NK-92 (cell line): ENCODE measurements around the gene CFAP119.

Experiments used
- DNase-seq: peaks from one replicate; lab custom pipeline; 2025; ENCODE audit not compliant: unreplicated experiment; lab: John Stamatoyannopoulos, UW

CFAP119 gene

DNA sequence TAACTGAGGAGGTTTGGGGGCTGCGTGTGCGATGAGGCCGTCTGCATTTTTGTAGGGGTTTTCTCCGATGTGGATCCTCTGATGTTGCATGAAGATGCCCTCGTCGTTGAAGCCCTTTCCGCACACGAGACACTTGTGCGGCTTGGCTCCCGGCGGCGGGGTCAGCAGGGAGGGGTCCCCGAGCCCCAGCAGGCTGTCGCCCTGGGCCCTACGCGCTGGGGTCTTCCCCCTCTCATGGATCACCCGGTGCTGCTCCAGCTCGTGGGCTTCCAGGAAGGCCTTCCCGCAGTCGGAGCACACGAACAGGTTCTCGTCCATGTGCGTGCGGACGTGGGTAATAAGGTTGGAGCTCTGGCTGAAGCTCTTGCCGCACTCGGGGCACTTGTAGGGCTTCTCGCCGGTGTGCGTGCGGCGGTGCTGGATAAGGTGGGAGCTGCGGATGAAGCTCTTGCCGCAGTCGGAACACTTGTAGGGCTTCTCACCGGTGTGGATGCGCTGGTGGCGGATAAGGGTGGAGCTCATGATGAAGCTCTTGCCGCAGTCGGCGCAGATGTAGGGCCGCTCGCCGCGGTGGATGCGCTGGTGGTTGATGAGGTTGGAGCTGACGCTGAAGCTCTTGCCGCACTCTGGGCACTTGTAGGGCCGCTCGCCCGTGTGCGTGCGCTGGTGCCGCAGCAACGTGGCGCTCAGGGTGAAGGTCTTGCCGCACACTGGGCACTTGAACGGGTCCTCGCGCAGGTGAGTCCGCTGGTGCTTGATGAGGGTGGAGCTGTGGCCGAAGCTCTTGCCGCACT is 20.8 kb upstream of the CFAP119 start:
- no peak for DNase-seq

DNA sequence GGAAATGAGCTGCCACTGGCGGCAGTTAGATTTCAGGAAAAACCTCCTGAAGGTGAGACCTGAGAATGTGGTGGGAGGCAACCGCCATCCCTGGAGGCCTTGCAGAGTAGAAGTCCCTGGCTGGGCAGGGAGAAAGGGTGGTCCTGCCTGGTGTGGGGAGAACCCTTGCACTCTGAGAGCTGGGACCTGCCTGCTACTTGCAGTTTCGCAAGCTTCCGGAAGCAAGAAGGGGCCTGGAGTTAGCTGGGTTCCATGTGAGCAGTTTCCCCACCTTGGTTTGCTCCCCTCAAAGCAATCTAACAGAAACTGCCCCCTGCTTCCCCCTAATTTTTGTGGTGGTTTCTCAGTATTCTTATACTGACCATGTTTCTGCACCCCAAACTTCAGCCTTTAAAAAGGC is 18.7 kb upstream of the CFAP119 start:
- no peak for DNase-seq

GRCh38 chr16:30780021-30780420 is 18.2 kb upstream of the CFAP119 start:
- no peak for DNase-seq

DNA sequence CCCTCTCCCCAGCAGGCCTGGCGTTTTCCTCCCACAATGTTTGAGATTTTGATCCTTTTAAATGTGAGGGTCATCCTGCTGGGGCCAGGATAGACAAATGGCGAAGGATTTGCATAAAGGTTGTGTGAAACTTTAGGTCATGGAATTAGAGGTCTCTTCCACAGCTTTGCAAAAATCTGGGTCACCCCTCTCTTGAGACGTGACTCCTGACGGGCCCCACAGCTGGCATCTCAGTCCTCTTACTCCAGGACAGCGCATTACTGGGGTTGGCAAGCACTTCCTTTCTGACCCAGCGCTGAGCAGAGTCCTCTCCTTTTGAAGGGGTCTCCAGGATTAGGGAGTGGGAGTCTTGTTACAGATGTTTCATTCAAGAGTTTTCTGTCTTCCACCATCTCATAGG is 17.7 kb upstream of the CFAP119 start:
- no peak for DNase-seq

DNA sequence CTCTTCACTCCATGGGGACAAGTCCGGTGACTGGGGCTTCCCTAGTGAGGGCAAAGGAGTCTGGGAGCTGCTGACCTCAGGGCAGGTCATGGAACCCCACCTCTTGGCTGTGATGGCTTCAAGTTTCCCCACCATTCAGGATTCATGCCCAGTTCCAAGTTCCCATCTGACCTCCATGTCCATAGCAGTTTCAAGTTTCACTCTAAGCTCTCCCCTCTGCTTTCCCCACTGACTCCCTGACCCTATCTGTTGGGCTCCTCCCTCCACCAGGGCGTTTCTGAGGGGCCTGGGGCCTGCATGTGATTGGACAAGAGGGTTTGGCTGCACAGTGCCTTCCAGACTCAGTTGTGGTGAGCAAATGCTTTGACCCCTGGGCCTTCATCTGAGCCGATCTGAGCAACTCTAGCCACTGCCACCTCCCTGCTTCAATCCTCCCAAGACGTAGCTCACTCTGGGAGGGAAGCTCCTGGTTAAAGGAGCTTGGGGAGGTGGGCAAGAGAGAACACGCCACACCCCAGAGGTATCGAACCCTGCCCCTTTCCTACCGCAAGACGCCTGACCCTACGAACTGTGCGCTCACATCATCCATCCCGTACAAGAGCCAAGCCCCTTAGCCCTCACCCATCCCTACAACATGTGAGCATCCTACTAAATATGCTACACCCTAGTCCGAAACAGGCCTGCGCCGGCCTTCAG is 16.8 kb upstream of the CFAP119 start:
- DNase-seq = no peak

- DNase-seq = no peak
Observed at GRCh38 chr16:30777591-30778297, 15.9 kb upstream of the CFAP119 start.

DNA sequence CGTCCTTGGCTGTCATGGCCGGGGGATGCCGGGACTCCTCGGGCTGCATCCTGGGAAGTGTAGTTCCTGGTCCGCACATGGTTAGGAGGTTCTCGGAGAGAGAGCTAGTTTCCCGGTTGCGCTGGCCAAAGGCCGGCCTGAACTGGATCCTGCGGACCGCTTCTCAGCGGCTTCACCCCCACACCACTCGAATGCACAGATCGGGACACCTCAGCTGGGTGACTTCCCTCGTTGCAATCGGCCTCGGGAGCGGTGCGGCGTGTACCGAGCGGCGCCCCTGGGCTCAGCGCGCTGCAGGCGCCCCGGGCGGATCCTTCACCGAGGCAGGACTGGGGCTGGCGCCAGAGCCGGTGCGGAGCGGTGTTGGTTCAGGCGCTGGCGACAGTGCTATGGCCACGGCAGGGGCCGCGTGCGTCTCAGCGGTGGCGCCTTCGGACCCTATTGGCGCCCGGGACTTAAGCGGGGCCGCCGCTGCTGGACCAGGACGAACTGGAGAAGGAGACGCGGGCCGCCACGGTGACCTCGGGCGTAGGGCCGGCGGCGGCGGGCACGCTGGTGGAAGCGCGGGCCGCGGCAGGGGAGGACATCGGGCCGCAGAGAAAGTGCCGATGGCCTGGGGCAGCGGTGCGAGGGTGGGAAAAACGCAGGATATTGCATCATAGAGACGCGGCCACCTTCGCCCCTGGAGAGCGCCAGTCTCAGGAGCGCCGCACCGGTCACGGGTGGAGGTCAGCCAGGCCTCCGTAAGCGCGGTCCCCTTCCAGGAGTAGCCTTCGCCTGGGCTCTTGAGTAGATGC is 13.7 kb upstream of the CFAP119 start:
- no peak for DNase-seq

GRCh38 chr16:30775131-30775391 is 13.2 kb upstream of the CFAP119 start:
- no peak for DNase-seq

GRCh38 chr16:30774367-30775130 is 12.7 kb upstream of the CFAP119 start:
- DNase-seq = no peak

- no peak for DNase-seq
Observed at GRCh38 chr16:30773826-30774225, 12.0 kb upstream of the CFAP119 start.

DNA sequence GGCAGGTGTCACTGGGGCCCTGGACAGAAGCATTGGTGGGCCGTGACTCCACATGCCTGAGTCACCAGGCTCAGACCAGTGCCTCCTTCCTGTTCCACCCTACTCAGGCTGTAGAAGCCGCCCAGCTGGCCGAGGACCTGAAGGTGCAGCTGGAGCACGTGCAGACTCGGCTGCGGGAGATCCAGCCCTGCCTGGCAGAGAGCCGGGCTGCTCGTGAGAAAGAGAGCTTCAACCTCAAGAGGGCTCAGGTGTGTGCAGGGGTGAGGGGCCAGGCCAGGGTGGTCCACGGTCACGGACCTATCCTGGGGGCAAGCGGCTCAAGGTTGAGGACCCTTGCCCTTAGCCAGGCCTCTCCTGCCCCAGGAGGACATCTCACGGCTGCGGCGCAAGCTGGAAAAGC is 9.9 kb upstream of the CFAP119 start:
- DNase-seq = no peak

- no peak for DNase-seq
Observed at GRCh38 chr16:30769379-30770089, 7.7 kb upstream of the CFAP119 start.

- DNase-seq = no peak
Observed at GRCh38 chr16:30768583-30769181, 6.8 kb upstream of the CFAP119 start.

GRCh38 chr16:30767767-30768465 is 6.1 kb upstream of the CFAP119 start:
- DNase-seq = no peak

DNA sequence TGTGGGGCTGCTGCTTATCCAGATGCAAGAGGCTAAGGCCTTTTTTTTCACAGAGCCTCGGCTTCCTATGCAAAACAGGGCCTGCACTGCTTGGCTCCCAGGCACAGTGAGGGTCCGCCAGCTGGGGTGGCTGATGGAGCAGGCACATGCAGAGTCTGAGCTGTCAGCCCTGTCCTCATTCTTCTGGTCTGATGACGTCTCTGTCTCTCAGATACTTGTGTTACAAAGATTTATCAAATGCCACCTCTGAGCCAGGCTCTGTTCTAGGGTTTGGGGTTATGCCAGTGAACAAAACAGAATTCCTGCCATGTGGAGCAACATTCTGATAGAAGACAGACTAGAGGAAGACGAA is 5.0 kb upstream of the CFAP119 start:
- no peak for DNase-seq

- DNase-seq = no peak
Observed at GRCh38 chr16:30766206-30766932, 4.5 kb upstream of the CFAP119 start.

DNA sequence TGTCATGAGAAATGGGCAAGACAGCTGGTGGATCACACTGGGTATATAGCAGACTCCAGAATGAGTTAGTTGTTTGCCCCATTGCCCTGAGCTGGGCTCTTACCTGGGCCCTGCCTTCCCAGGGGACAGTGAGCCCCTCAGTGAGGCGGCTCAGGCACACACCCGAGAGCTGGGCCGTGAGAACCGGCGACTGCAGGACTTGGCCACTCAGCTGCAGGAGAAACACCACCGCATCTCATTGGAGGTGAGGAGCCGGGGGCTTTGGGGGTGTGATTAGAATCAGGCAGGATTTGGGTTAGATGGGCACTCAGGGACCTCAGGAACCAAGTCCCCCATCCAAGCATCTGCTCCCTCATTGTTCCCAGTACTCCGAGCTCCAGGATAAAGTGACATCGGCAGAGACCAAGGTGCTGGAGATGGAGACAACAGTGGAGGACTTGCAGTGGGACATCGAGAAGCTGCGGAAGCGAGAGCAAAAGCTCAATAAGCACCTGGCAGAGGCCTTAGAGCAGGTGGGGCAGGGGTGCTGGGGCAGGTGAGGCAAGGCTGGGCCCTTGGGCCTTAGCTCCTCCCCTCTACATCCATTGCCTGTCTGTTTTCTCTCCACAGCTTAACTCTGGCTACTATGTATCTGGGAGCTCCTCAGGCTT is 3.1 kb upstream of the CFAP119 start:
- no peak for DNase-seq

DNA sequence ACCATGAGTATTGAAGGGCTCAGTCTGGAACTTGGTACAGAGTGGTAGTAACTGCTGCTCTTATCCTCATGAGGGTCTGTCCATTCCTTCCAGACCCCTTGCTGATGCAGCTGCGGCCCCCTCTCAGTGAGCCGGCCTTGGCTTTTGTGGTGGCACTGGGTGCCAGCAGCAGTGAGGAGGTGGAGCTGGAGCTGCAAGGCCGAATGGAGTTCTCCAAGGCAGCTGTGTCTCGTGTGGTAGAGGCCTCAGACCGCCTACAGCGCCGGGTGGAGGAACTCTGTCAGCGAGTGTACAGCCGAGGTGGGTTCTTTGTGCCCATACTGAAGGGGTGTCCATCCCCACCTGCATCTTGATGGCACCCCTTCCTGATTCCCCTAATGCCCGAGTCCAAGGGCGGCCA is 2.2 kb upstream of the CFAP119 start:
- no peak for DNase-seq
